GM23338 (cell line): ENCODE results near the gene GSTM2. TPM values are rescaled to one million over a fixed set of nuclear protein-coding genes. Genes with fewer than 3 reads are reported as not detected.
"Not testable (repeated sequence)": the region's sequence is repeated elsewhere in the genome, so short reads cannot be mapped to it uniquely, and the experiment has no call there.

Experiments
- ATAC-seq: fragments of 200-7000 bp; cut with Tn5 transposase; 3 replicates; pipeline ENCODE4 v1.9.1; 2020
- DNase-seq: peaks from one replicate; pipeline ENCODE4 v3.0.0-alpha.2; 2015; ENCODE audit warnings: low spot score
- H2AFZ ChIP-seq: fragments of 200-600 bp; sonication (generic); 2 replicates; pipeline ENCODE4 v1.8.0; 2016; ENCODE audit warnings: antibody characterized with exemption, mild to moderate bottlenecking, moderate library complexity
- H3F3A ChIP-seq: fragments of 200-600 bp; sonication (generic); replicated peaks from 2 replicates; pipeline ENCODE4 v1.8.0; 2017; ENCODE audit warnings: antibody characterized with exemption, mixed run types, low read depth
- H3K27ac ChIP-seq: fragments of 200-600 bp; sonication (generic); 2 replicates; pipeline ENCODE4 v1.6.1; 2016; ENCODE audit warnings: low read depth
- H3K27me3 ChIP-seq: fragments of 200-600 bp; sonication (generic); 2 replicates; pipeline ENCODE4 v1.8.0; 2016; ENCODE audit warnings: mild to moderate bottlenecking, mixed run types, moderate library complexity; ENCODE audit not compliant: insufficient read depth
- H3K36me3 ChIP-seq: fragments of 200-600 bp; sonication (generic); 2 replicates; pipeline ENCODE4 v1.8.0; 2016; ENCODE audit warnings: mild to moderate bottlenecking; ENCODE audit not compliant: insufficient read depth
- H3K4me1 ChIP-seq: fragments of 200-600 bp; sonication (generic); 2 replicates; pipeline ENCODE4 v1.8.0; 2016; ENCODE audit warnings: mild to moderate bottlenecking, moderate library complexity; ENCODE audit not compliant: insufficient read depth
- H3K4me2 ChIP-seq: fragments of 200-600 bp; sonication (generic); 2 replicates; pipeline ENCODE4 v1.7.1; 2017; ENCODE audit warnings: mixed run types
- H3K4me3 ChIP-seq: fragments of 200-600 bp; sonication (generic); 2 replicates; pipeline ENCODE4 v1.6.1; 2016; ENCODE audit warnings: mixed run types
- H3K79me2 ChIP-seq: fragments of 200-600 bp; sonication (generic); replicated peaks from 2 replicates; pipeline ENCODE4 v1.8.0; 2017; ENCODE audit warnings: mild to moderate bottlenecking; ENCODE audit not compliant: insufficient read depth
- H3K9me2 ChIP-seq: fragments of 200-600 bp; sonication (generic); 2 replicates; pipeline ENCODE4 v1.8.0; 2017; ENCODE audit not compliant: insufficient read depth
- H4K20me1 ChIP-seq: fragments of 200-600 bp; sonication (generic); replicated peaks from 2 replicates; pipeline ENCODE4 v1.8.0; 2017; ENCODE audit warnings: mild to moderate bottlenecking; ENCODE audit not compliant: insufficient read depth
- H3K27ac Mint-ChIP-seq: 2 replicates; pipeline ENCODE4 v1.8.0; 2020; ENCODE audit warnings: inconsistent platforms, mild to moderate bottlenecking, moderate library complexity, mixed read lengths
- H3K27me3 Mint-ChIP-seq: 3 replicates; pipeline ENCODE4 v1.8.0; 2022; ENCODE audit warnings: low read depth, mild to moderate bottlenecking, moderate library complexity, mixed read lengths, inconsistent platforms; ENCODE audit not compliant: insufficient read depth, poor library complexity
- H3K36me3 Mint-ChIP-seq: 3 replicates; pipeline ENCODE4 v1.8.0; 2021; ENCODE audit warnings: low read depth, mild to moderate bottlenecking, inconsistent platforms, moderate library complexity, mixed read lengths
- H3K4me1 Mint-ChIP-seq: 3 replicates; pipeline ENCODE4 v1.8.0; 2020; ENCODE audit warnings: mild to moderate bottlenecking, inconsistent platforms, mixed read lengths
- H3K4me3 Mint-ChIP-seq: 3 replicates; pipeline ENCODE4 v1.8.0; 2021; ENCODE audit warnings: moderate library complexity, mild to moderate bottlenecking, inconsistent platforms, mixed read lengths
- H3K9me3 Mint-ChIP-seq: 3 replicates; pipeline ENCODE4 v1.8.0; 2020; ENCODE audit warnings: moderate library complexity, mild to moderate bottlenecking, inconsistent platforms, mixed read lengths
- CREB1 ChIP-seq: fragments of 250-450 bp; sonication (Bioruptor Pico); IDR thresholded peaks from 2 replicates; pipeline ENCODE4 v1.5.0; 2020; ENCODE audit warnings: low read depth, mild to moderate bottlenecking, moderate library complexity
- EZH2 ChIP-seq: fragments of 200-600 bp; sonication (generic); IDR thresholded peaks from one replicate; pipeline ENCODE4 v1.8.0; 2017; ENCODE audit warnings: antibody characterized with exemption, mild to moderate bottlenecking, low read depth; ENCODE audit not compliant: unreplicated experiment
- EZH2phosphoT487 ChIP-seq: fragments of 200-600 bp; sonication (generic); IDR thresholded peaks from one replicate; pipeline ENCODE4 v1.8.1; 2018; ENCODE audit warnings: antibody characterized with exemption; ENCODE audit not compliant: unreplicated experiment
- POLR2AphosphoS5 ChIP-seq: IDR thresholded peaks from 2 replicates; pipeline ENCODE4 v1.6.1; 2016; ENCODE audit warnings: antibody characterized with exemption, low read depth
- STAT1 ChIP-seq: IDR thresholded peaks from one replicate; pipeline ENCODE4 v1.6.1; 2016; ENCODE audit warnings: antibody characterized with exemption; ENCODE audit not compliant: unreplicated experiment
- ZNF114 ChIP-seq: fragments of 250-450 bp; sonication (Bioruptor Pico); IDR thresholded peaks from 2 replicates; pipeline ENCODE4 v1.5.0; 2020; ENCODE audit warnings: mild to moderate bottlenecking, moderate library complexity
- ZNF331 ChIP-seq: fragments of 250-450 bp; sonication (Bioruptor Pico); IDR thresholded peaks from 2 replicates; pipeline ENCODE4 v1.5.0; 2020; ENCODE audit warnings: low read depth, mild to moderate bottlenecking, moderate library complexity
- polyA plus RNA-seq: library from polyadenylated mRNA; unstranded; fragments of >200 nt; fragmentation: Nextera tagmentation; extraction: Ambion mirVana; gene quantifications from 2 replicates; pipeline ENCODE4 v1.2.1, GENCODE V29; 2016
- total RNA-seq: library from RNA; depleted of rRNA; stranded (reverse); fragments of >200 nt; shearing (Covaris generic); gene quantifications from 2 replicates; pipeline ENCODE4 v1.2.3, GENCODE V29; 2014
- TF ChIP-seq, protein P1 (sequence below), 2 experiments: fragments of 200-600 bp in 1 of 2; sonication (generic) in 1 of 2; conservative IDR thresholded peaks; 2 replicates each; pipeline versions ENCODE4 v1.5.1 to v1.6.1; 2016 to 2017; ENCODE audit warnings: antibody characterized with exemption in 2 of 2, low read depth in 2 of 2, mild to moderate bottlenecking in 2 of 2, moderate library complexity in 1 of 2

The GSTM2 gene
- total and polyA plus RNA-seq, 2 experiments from 2014 or later = 8.9 to 16.0 TPM

DNA sequence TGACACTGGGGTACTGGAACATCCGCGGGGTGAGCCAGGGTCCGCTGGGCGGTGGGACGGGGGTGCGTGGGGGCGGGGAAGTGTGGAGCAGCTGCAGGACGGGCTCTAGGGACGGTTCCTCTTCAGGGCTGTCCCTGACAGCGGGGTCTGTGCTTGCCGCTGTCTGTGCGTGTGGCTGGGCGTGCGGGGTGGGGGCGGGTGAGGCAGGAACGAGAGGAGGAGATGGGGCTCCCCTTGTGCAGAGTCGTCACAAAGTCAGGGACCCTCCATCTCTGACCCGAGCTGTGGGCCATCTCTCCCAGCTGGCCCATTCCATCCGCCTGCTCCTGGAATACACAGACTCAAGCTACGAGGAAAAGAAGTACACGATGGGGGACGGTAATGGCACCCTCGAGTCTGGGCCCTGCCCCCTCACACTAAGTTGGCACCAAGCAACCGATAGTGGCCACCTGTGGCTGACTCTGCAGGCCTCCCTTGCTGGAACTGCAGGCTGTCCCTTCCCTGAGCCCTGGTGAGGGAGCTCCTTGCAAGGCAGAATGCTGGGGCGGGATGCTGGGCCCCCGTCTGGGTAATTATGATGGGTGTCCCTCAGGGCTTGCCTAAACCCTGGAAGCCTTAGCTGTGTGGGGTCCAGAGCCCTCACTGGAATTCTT, 392 bp downstream of the GSTM2 start (continued):
- TF ChIP-seq, protein P1, sequence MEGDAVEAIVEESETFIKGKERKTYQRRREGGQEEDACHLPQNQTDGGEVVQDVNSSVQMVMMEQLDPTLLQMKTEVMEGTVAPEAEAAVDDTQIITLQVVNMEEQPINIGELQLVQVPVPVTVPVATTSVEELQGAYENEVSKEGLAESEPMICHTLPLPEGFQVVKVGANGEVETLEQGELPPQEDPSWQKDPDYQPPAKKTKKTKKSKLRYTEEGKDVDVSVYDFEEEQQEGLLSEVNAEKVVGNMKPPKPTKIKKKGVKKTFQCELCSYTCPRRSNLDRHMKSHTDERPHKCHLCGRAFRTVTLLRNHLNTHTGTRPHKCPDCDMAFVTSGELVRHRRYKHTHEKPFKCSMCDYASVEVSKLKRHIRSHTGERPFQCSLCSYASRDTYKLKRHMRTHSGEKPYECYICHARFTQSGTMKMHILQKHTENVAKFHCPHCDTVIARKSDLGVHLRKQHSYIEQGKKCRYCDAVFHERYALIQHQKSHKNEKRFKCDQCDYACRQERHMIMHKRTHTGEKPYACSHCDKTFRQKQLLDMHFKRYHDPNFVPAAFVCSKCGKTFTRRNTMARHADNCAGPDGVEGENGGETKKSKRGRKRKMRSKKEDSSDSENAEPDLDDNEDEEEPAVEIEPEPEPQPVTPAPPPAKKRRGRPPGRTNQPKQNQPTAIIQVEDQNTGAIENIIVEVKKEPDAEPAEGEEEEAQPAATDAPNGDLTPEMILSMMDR (conservative IDR thresholded peaks at IDR 0.05; ENCODE audit: low read depth in 2 of 2) = no peak
- no peak for TF ChIP-seq STAT1
- TF ChIP-seq ZNF331 = no peak
- no peak for TF ChIP-seq POLR2AphosphoS5
- TF ChIP-seq CREB1 = no peak
- TF ChIP-seq EZH2phosphoT487 = no peak
- TF ChIP-seq EZH2 = no peak

DNA sequence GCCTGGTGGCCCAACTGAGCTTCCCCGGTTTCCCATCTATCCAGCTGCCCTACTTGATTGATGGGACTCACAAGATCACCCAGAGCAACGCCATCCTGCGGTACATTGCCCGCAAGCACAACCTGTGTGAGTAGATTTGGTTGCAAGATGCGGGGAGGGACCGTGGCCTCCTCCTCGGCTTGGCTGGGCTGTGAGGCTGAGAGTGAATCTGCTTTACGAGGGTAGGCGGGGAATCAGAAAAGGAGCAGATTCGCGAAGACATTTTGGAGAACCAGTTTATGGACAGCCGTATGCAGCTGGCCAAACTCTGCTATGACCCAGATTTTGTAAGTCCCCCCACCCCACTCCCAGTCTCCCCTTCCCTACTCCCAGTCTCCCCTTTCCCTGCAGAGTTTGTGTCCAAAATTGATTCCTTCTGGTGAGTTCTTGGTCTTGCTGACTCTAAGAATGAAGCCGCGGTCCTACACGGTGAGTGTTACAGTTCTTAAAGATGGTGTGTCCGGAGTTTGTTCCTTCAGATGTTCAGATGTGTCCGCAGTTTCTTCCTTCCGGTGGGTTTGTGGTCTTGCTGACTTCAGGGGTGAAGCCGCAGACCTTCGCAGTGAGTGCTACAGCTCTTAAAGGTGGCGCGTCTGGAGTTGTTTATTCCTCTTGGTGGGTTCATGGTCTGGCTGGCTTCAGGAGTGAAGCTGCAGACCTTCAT, 1.5 kb downstream of the GSTM2 start:
- Mint-ChIP-seq H3K4me3 (no peak overlapping the region; the same call in 2 of the 3 replicates), H3K27ac (no peak overlapping the region; the same call in 1 of the 2 replicates), H3K27me3 (peaks cover 2% of the 10 kb centered on the region), H3K4me1 (peaks cover 9% of the 10 kb centered on the region; the same call in 2 of the 3 replicates), H3K9me3 (no peaks in the 10 kb centered on the region), H3K36me3 (no peaks in the 10 kb centered on the region)
- Histone ChIP-seq H3K27me3 (no peaks in the 10 kb centered on the region), H4K20me1 (no peaks in the 10 kb centered on the region), H3K27ac (no peak overlapping the region), H3K4me1 (peaks cover 8% of the 10 kb centered on the region; the same call in 1 of the 2 replicates), H3K9me2 (no peaks in the 10 kb centered on the region), H2AFZ (no peak overlapping the region), H3F3A (no peaks in the 10 kb centered on the region), H3K36me3 (no peaks in the 10 kb centered on the region), H3K79me2 (no peaks in the 10 kb centered on the region), H3K4me3 (no peak overlapping the region), H3K4me2 (no peak overlapping the region)
- TF ChIP-seq EZH2phosphoT487 = no peak
- TF ChIP-seq STAT1 = no peak
- no peak for TF ChIP-seq ZNF114 (CRISPR knock-in tag)
- TF ChIP-seq, protein P1 (conservative IDR thresholded peaks at IDR 0.05; ENCODE audit: low read depth in 2 of 2) = peak in 1 of 2 experiments; percentile 13; a peak in 1 of 4 replicates
- no peak for ATAC-seq
- DNase-seq = no peak

DNA sequence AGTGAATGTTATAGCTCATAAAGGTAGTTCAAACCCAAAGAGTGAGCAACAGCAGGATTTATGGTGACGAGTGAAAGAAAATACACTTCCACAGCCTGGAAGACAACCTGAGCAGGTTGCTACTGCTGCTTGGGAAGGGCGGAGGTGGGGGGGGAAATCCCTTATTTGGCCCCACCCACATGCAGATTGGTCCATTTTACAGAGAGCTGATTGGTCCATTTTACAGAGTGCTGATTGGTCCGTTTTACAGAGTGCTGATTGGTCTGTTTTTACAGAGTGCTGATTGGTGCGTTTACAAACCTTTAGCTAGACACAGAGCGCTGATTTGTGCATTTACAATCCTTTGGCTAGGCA, 2.1 kb downstream of the GSTM2 start:
- not testable (repeated sequence) for H3K36me3 Mint-ChIP-seq, H3K4me2 ChIP-seq, H3F3A ChIP-seq, H3K9me2 ChIP-seq, H3K27me3 Mint-ChIP-seq, H3K36me3 ChIP-seq, H3K79me2 ChIP-seq, H3K4me3 ChIP-seq, H2AFZ ChIP-seq, H3K9me3 Mint-ChIP-seq, H3K4me1 ChIP-seq, H3K4me1 Mint-ChIP-seq, DNase-seq, ATAC-seq, H3K27ac ChIP-seq, H3K4me3 Mint-ChIP-seq, H3K27ac Mint-ChIP-seq, H3K27me3 ChIP-seq, H4K20me1 ChIP-seq
